Measurements from ENCODE around the gene TIMM23. TPM values are rescaled to one million over a fixed set of nuclear protein-coding genes. Genes with fewer than 3 reads are reported as not detected.

TIMM23 gene
- total and polyA plus RNA-seq, 2 donors (not counting 3 experiments of a cell fraction or from before 2014, with no cell fraction given) = 78.1 to 94.6 TPM

GRCh38 chr10:46040004-46040403, 67.7 kb downstream of the TIMM23 start:
- TF ChIP-seq JUN (IDR thresholded peaks at IDR 0.05; ENCODE audit: borderline replicate concordance, insufficient read depth, insufficient read length, low read depth) (no peak), CTCF (IDR thresholded peaks at IDR 0.05; ENCODE audit: extremely low read depth in 1 of 2, insufficient read depth in 1 of 2, low read depth in 1 of 2, low read length in 2 of 2) (no peak), MAX (IDR thresholded peaks at IDR 0.05; ENCODE audit: insufficient read depth, insufficient read length) (no peak), POLR2AphosphoS5 (IDR thresholded peaks at IDR 0.05; ENCODE audit: insufficient read depth, low read depth, low read length) (no peak), GATA2 (IDR thresholded peaks at IDR 0.05; ENCODE audit: insufficient read depth, insufficient read length, low read depth, low read length) (no peak), FOS (IDR thresholded peaks at IDR 0.05; ENCODE audit: borderline replicate concordance, insufficient read depth, low read length) (no peak), MYC (IDR thresholded peaks at IDR 0.05; ENCODE audit: low read depth, low read length) (no peak)
- Histone ChIP-seq H3K9me3 (replicated peaks; ENCODE audit: control insufficient read depth, insufficient read depth, low read length) (no peaks in the 10 kb centered on the region), H3K79me2 (ENCODE audit: control insufficient read depth, insufficient read depth, low read length) (no peaks in the 10 kb centered on the region), H2AFZ (ENCODE audit: low read depth, low read length) (no peak overlapping the region), H3K4me2 (ENCODE audit: insufficient read depth, low read length) (no peak overlapping the region), H3K4me1 (ENCODE audit: control insufficient read depth, extremely low read depth, insufficient read depth, low read length) (peaks cover 10% of the 10 kb centered on the region), H3K9me1 (replicated peaks; ENCODE audit: control insufficient read depth, extremely low read depth, insufficient read depth, low read length) (no peaks in the 10 kb centered on the region), H3K27ac (ENCODE audit: insufficient read depth, low read depth, low read length) (no peak overlapping the region), H3K9ac (replicated peaks; ENCODE audit: extremely low read depth, insufficient read depth, low read length) (no peak overlapping the region), H3K27me3 (ENCODE audit: control insufficient read depth in 2 of 2, insufficient read depth in 2 of 2, low read length in 2 of 2) (peaks cover 1 to 12% of the 10 kb centered on the region in 2 experiments), H3K36me3 (ENCODE audit: control insufficient read depth in 2 of 2, extremely low read depth in 1 of 2, insufficient read depth in 2 of 2, low read length in 2 of 2) (no peaks in the 10 kb centered on the region), H3K4me3 (replicated peaks in 1 of 3; ENCODE audit: insufficient read depth in 1 of 3, low read depth in 1 of 3, low read length in 3 of 3) (no peak overlapping the region), H4K20me1 (replicated peaks; ENCODE audit: control insufficient read depth, extremely low read depth, insufficient read depth, low read length) (no peaks in the 10 kb centered on the region)
- ChIA-PET POLR2A (no interaction called here), CTCF (no interaction called here)
- intact Hi-C loops (cut with micrococcal nuclease) (no loop called here), dilution Hi-C loops (cut with MboI; ENCODE audit: extremely low pct_ligation_motif_present, low sequenced_read_pairs) (no loop called here)
- DNase-seq (ENCODE audit: low read depth, low spot score) (no peak), FAIRE-seq (no peak)
- BruUV-seq (replicated peaks) = no TSS peak

Measured in endothelial cell of umbilical vein (primary cell).